Fibroblast of the aortic adventitia (primary cell): ENCODE data around the gene SH3GL2. TPM values are rescaled to one million over a fixed set of nuclear protein-coding genes. Genes with fewer than 3 reads are reported as not detected.

Experiments used
- DNase-seq: peaks from one replicate; pipeline ENCODE4 v3.0.0-alpha.2; 2010; ENCODE audit warnings: low read depth
- H3K4me3 ChIP-seq: 2 replicates; pipeline ENCODE4 v1.5.1; 2011; ENCODE audit warnings: low read depth, mild to moderate bottlenecking, control low read depth, low read length, moderate library complexity
- total RNA-seq: library from RNA; depleted of rRNA; stranded (reverse); fragments of >200 nt; gene quantifications from 2 replicates; pipeline ENCODE4 v1.2.3, GENCODE V29; 2012; ENCODE audit warnings: low replicate concordance
- TF ChIP-seq, protein P1 (sequence below): IDR thresholded peaks from 2 replicates; pipeline ENCODE4 v1.5.1; 2011; ENCODE audit warnings: mild to moderate bottlenecking, low read length, control low read depth, inconsistent platforms; ENCODE audit not compliant: insufficient read depth

Gene SH3GL2
- total RNA-seq, 1 donor, result 0.18 TPM

DNA sequence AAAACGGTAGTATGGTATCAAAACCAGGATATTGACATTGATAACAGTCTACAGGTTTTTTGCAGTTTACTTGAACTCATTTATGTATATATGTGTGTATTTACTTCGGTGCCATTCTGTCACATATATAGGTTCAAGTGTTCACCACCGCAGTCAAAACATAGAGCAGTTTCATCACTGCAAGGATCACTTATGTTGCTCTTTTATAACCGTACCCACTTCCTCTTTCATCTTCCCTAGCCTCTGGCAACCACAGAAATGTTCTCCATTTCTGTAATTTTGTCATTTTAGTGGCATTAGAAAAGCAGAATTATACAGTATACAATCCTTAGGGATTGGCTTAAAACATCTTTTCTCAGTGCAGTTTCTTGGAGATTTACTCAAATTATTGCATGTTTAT, 90.3 kb downstream of the SH3GL2 start:
- H3K4me3 ChIP-seq, result no peak overlapping the region
- TF ChIP-seq, protein P1, sequence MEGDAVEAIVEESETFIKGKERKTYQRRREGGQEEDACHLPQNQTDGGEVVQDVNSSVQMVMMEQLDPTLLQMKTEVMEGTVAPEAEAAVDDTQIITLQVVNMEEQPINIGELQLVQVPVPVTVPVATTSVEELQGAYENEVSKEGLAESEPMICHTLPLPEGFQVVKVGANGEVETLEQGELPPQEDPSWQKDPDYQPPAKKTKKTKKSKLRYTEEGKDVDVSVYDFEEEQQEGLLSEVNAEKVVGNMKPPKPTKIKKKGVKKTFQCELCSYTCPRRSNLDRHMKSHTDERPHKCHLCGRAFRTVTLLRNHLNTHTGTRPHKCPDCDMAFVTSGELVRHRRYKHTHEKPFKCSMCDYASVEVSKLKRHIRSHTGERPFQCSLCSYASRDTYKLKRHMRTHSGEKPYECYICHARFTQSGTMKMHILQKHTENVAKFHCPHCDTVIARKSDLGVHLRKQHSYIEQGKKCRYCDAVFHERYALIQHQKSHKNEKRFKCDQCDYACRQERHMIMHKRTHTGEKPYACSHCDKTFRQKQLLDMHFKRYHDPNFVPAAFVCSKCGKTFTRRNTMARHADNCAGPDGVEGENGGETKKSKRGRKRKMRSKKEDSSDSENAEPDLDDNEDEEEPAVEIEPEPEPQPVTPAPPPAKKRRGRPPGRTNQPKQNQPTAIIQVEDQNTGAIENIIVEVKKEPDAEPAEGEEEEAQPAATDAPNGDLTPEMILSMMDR, result no peak
- no peak for DNase-seq

DNA sequence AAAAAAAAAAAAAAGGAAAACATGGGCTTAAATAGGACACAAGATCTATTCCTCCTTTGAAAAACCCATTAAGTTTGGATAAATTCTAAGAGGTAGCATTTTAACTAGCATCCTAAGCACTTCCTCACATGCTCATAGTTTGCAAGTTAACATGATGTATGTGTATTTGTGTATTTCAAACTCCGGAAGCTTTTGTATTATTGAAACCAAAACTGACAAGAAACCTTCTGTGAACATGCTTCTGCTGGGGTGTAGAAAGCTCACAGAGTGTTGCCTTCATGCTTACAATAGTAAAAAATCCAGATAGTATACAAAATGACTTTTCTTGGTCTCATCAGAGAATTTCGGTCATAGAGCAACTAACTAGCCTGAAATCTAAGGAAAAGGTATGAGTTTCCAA, 103.8 kb downstream of the SH3GL2 start:
- DNase-seq, result no peak
- TF ChIP-seq, protein P1, result no peak

DNA sequence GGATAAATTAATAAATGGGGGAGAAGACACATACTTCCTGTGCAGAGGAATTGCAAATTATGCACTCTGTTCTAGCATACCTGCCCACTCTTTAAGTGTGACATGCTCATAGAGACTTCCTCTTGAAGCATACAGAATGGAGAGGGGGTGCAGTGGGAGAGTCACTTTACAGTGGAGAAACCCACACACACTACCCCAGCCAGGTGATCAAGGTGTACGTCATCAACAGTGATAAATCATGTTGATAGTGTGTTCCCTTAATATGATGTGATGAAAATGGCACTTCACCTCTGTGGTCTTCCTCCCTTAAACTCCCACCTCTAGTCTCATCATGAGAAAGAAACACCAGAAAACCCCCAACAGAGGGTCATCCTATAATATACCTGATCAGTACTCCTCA, 110.0 kb downstream of the SH3GL2 start:
- DNase-seq, result no peak
- TF ChIP-seq, protein P1, result no peak

More for the DNA sequence above, 103.8 kb downstream of the SH3GL2 start:
- no peak overlapping the region for H3K4me3 ChIP-seq

DNA sequence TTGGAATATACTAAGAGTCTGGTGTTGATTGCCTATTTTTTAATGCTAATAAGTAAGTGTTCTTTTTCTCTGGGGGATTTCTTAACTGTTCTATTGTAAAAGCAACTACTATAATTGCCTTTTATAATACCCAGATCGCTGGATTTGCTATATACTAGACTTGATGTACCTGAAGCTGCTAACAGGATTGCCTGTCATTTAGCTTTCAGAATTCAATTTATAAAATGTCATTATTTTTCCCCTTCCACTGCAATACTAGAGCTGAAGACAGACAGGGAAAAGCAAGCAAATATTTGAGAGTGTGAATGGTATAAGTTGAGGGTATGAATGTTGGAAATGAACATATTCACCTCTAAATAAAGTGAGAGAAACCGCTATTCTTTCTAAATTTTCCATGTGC, 115.5 kb downstream of the SH3GL2 start:
- TF ChIP-seq, protein P1, result no peak
- no peak for DNase-seq

More for the DNA sequence above, 110.0 kb downstream of the SH3GL2 start:
- H3K4me3 ChIP-seq, result no peak overlapping the region

DNA sequence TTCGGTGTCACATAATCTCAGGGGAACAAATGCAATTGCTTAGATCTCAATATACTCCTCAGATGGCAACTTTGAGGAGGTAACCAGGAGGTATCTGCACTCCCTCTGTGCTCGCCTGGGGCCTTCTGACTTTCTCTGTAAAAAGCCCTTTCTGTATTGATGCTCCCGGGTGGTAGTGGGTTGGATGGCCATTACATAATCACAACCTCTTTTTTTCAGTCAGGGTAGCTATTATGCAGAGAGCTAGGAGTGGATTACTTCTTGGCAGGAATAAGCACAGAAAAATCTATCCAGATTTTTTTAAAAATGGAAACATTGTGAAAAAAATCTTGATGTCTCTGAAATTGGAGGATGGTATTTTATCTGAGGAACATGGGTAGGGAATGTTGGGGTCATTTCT, 116.6 kb downstream of the SH3GL2 start:
- no peak for DNase-seq
- H3K4me3 ChIP-seq, result no peak overlapping the region
- TF ChIP-seq, protein P1, result no peak

More for the DNA sequence above, 115.5 kb downstream of the SH3GL2 start:
- H3K4me3 ChIP-seq, result no peak overlapping the region

DNA sequence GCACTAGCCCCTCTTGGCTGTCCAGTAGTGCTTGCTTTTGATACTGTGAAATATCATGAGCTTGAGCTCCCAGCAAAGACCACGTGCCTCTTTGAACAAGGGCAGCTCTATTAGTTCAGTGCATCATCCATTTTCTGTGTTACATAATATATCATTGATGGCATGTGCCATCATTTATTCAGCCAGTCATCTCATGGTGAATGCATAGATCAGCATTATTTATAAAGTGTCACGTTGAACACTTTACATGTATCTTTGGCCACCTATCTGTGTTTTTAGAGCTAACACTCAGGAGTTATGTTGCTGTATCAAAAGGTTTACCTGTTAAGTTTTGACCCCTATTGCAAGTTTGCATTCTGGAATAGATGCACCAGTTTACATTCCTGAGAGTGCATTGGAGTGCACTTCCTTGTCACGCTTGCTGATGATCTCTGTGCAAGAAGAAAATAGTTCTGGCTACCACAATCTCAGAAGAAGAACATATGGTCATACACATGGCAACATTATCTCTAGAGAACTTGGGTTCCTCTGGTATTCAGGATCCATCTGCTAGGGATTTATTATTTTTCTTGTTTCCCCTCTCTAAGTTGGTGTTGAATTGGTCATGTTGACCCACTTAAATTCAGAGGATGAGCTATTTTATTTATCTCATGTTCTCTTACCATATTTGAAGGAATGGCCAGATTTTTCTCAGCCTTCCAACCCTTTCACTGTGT, 120.9 kb downstream of the SH3GL2 start:
- no peak overlapping the region for H3K4me3 ChIP-seq
- TF ChIP-seq, protein P1, result no peak
- no peak for DNase-seq

DNA sequence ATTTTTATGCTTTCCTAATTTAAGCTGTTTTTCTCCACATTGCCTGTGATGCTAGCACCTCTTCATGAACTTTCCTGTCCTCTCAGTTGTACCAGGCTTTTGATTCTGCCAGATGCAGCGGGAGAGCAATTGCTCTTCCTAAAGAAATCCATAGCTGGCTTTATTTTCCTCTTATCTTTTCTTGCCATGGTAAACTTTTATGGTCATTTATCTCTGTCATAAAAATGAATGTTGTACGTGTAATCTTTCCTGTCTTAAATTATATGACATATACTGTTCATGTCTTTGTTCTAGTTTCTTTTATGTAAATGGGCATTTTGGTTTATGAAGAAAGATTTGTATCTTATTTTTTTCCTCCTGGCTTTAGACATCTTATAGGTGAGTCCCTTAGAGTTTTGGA, 127.5 kb downstream of the SH3GL2 start:
- no peak for DNase-seq
- H3K4me3 ChIP-seq, result no peak overlapping the region
- TF ChIP-seq, protein P1, result no peak
